SH-SY5Y (cell line): ENCODE results near the gene ALOX12B.

Source experiments
- GATA2 ChIP-seq: IDR thresholded peaks from 2 replicates; pipeline ENCODE4 v1.6.1; 2011; ENCODE audit warnings: mild to moderate bottlenecking, low read depth, low read length
- GATA3 ChIP-seq: IDR thresholded peaks from 2 replicates; pipeline ENCODE4 v1.6.1; 2011; ENCODE audit warnings: low read depth, mild to moderate bottlenecking, low read length, moderate library complexity

DNA sequence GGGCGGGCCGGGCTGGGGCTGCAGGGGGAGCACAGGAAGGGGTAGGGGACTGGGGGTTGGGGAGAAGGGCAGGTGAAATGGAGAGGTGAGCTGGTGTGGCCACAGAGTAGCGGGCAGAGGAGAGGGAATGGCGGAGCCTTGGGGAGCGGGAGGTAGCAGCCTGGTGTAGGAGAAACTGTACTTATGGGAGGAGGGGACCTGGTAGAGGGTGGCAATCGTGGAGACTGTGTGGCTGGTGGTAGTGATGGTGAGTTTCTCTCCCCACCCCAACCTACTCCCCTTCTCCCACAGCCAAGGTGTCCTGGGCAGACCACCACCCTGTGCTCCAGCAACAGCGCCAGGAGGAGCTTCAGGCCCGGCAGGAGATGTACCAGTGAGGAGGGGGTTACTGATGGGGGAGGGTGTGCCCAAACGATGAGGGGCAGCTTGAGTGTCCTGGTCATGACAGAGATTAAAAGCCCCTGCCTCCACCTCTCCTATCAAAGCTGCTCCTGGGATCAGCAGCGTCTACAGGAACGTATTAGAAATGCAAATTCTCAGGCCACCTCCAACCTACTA, 47.8 kb downstream of the ALOX12B start:
- TF ChIP-seq GATA3 = no peak
- TF ChIP-seq GATA2 = no peak
